GM19468 (cell line): ENCODE results near the gene IL1F10.

ENCODE experiments used
- ATAC-seq: cut with Tn5 transposase; IDR thresholded peaks from one replicate; pipeline ENCODE4 v1.9.1; 2021; ENCODE audit warnings: mild to moderate bottlenecking, moderate library complexity, moderate number of reproducible peaks; ENCODE audit not compliant: unreplicated experiment; ENCODE audit errors: extremely low read depth

Gene IL1F10

DNA sequence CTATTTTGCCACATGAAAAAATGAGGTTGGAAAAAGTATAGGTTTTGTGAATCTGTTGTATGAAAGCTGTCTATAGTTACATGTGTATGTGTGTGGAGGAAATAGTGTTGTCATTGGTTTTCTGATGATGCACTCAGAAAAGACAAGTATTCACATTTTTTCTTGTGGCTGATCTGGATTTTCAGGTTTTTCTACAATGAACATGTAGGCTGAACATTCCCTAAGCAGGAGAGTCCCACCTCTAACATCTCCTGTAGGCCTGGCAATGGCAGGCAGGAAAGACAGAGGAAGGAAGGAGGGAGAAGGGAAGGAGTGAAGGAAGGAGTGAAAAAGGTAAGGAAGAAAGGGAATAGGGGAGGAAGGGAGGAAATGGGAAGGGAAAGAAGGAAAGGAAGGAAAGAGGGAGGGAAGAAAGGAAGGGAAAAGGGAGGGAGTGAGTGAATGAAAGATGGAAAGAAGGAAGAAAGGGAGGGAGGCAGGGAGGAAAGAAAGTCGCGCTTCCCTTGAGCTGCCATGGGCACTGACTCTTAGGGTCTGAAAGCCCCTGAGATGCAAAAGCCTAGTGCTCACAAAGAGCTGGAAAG lies 9.3 kb upstream of the IL1F10 start:
- ATAC-seq = no peak

DNA sequence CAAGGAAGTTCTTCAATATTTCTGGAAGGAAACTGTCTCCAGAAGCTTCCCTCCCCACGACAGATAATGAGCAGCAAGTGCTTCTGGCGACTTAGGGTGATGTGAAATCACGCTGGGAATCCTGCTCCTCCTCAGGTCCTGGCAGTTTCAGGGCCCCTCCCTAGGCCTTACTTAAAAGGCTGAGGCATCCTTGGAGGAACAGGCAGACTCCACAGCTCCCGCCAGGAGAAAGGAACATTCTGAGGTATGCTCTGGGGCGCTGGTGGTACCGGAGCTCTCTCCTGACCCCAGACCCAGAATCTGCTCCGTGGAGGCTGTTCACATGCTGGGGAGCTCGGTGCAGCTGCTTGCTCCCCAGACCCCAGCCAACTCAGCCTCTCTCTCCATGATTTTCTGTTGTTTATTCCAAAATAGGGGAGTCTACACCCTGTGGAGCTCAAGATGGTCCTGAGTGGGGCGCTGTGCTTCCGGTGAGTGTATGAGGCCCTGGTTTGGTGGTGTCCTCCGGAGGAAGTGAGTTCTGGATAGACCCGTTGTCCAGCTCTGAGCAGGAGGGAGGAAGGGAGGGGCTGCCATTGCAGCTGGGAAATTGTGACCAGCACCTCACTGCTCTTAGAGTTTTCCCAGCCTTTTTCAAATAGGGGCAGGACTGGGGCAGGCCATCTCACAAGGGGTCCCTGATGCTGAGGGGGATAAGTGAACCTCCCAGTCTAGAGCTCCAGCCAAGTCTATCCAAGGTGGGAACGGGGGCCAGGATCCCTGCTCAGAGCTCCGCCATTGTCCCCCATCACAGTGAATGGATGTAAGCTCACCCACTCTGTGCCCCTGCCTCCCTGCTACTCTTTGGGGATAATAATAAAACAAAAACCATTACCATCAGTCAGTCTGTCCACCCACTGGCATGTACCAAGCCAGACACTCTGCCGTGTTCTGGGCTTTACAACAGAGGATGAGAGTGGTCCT lies 8.5 kb upstream of the IL1F10 start, which contains the start of gene IL36RN:
Gene IL36RN (plus strand): TSS at position 201 of the 963 bp plus-strand sequence. CDS start 241 bp downstream, at position 442.
- no peak for ATAC-seq

DNA sequence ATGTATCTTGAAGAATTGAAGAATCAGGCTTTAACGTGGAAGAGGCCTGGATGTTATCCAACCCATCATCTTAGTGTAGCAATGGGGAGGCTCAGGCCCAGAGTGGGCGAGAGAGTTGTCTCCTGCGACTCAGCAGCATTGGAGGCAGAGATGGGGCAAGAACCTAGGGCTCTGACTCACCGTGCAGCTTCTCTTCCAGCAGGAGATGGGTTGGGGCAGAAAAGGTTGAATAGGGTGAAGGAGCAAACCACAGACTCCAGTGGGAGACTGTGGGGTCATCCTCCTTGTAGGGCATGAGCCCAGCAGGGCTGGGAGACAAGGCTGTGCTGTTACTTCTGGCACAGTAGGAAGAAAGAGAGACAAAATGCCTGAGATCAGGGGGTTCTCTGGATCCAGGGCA lies 7.4 kb upstream of the IL1F10 start:
- no peak for ATAC-seq

DNA sequence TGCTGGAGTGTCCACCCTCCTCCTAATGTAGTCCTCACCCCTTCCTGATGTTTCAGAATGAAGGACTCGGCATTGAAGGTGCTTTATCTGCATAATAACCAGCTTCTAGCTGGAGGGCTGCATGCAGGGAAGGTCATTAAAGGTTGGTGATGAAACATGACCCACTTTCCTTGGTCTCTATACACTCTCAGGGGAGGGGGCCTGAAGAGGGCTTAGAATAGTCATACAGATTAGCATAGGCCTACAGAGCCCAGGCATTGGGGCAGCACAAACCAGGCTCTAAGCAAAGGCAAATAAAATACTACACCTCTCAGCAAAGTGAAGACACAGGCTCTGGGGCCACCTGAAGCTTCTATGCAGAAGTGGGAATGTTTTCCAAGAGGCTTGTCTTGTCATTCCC lies 7.0 kb upstream of the IL1F10 start:
- ATAC-seq = no peak

DNA sequence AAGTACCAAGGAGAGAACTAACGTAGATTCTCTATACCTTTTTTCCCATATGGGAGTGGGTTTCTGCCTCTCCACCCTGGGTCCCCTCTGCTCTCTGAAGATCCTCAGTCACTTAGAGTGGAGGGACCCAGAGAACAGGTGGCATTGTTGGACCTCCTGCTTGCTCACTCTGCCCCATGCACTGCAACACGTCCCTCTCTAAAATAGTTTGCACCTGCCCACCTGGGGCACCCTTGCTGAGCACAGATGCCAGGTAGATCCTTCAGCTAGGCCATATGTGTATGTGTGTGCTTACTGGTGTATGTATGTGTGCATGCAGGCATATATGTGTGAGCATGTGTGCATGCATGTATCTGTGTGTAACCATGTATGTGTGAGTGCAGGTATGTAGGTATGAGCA lies 6.5 kb upstream of the IL1F10 start:
- no peak for ATAC-seq

DNA sequence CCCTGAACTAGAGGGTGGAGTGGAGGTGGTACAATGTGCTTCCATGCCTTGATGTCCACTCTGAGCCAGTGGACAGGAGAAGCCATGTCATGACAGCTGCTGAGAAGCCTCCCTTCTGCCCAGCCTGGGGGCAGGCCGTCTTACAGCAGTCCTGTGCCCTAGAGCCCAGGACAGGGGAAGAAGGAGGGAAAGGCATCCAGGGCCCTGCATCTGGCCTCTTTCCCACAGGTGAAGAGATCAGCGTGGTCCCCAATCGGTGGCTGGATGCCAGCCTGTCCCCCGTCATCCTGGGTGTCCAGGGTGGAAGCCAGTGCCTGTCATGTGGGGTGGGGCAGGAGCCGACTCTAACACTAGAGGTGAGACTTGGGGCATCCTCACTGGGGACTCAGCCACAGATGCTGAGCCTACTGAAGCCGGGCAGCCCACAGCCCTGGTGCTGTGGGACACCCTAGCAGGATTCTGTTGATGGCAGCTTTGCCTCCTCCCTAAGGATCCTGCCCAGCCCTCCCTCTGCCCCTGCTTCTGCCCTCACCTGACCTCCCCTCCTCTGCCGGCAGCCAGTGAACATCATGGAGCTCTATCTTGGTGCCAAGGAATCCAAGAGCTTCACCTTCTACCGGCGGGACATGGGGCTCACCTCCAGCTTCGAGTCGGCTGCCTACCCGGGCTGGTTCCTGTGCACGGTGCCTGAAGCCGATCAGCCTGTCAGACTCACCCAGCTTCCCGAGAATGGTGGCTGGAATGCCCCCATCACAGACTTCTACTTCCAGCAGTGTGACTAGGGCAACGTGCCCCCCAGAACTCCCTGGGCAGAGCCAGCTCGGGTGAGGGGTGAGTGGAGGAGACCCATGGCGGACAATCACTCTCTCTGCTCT lies 5.6 kb upstream of the IL1F10 start:
- ATAC-seq = no peak

DNA sequence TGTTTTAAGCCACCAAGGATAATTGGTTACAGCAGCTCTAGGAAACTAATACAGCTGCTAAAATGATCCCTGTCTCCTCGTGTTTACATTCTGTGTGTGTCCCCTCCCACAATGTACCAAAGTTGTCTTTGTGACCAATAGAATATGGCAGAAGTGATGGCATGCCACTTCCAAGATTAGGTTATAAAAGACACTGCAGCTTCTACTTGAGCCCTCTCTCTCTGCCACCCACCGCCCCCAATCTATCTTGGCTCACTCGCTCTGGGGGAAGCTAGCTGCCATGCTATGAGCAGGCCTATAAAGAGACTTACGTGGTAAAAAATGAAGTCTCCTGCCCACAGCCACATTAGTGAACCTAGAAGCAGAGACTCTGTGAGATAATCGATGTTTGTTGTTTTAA lies 3.5 kb upstream of the IL1F10 start:
- ATAC-seq = no peak

DNA sequence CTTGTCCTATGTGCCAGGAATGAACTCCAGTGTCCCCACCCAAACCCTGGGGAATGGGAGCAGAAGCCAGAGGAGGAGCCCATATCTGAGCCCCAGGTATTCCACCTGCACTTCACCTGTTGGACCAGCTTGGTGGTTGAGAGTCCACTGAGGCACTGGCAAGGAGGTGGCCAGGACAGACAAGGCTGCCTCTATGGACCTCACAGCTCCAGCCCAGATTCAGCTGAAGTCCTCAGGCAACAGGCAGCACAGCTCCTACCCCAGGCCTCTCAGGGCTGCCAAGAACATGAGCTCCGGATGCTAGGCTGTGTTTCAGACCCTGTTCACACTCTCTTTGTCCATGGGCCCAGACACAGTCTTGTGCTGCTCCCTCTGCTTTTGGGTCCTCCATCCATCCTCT lies 2.9 kb upstream of the IL1F10 start:
- ATAC-seq = no peak

DNA sequence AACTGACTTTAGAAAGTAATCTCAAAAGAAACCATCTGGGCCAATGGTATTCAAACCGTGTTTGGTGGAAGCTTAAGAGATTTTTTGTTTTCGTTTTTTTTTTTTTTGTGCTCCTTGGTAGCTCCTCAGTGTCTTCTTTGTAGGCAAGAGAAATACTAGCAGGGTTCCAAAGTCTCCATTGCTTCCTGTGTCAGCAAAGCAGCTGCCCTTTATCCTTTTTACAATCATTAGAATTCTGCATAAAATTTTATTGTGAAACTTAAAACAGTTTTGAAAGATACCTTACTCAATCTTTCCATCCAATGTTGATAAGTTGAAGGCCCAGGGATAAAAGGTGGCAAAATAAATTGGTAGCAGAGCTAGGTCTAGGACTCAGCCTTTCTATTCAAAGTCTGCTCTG lies 479 bp downstream of the IL1F10 start:
- no peak for ATAC-seq

DNA sequence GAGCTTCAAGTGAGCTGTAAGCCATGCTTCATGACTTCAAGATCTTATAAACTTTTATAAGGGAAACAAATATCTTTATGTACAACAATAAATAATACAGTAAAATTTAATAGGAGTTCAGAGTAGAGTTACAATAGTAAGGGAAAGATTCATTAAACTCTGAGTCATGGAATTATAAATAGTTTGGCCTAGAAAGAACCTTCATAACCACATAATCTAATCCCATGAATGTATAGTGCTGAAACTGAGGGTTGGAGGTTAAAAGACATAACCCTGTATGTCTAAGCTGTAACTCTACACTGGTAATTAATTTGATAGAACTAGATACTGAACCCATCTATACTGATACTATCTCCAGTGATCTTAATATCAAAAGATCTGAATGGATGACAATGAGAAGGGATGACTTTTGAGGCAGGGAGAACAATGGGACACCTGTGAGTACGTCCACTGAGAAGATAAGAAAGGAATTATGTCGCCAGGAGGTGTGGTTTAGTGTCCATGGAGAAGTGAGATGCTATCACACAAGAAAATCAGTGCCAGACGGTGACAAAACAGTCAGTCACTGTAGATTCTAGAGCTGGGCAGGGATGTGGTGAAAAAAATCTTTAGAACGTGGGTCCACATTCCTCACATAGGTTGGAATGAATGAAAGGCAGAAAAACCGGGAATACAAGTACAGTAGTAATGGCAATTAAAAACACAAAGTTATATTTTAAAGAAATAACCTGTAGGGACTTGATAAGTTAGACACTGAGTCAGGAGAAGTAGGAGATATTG lies 1.1 kb downstream of the IL1F10 start:
- no peak for ATAC-seq

DNA sequence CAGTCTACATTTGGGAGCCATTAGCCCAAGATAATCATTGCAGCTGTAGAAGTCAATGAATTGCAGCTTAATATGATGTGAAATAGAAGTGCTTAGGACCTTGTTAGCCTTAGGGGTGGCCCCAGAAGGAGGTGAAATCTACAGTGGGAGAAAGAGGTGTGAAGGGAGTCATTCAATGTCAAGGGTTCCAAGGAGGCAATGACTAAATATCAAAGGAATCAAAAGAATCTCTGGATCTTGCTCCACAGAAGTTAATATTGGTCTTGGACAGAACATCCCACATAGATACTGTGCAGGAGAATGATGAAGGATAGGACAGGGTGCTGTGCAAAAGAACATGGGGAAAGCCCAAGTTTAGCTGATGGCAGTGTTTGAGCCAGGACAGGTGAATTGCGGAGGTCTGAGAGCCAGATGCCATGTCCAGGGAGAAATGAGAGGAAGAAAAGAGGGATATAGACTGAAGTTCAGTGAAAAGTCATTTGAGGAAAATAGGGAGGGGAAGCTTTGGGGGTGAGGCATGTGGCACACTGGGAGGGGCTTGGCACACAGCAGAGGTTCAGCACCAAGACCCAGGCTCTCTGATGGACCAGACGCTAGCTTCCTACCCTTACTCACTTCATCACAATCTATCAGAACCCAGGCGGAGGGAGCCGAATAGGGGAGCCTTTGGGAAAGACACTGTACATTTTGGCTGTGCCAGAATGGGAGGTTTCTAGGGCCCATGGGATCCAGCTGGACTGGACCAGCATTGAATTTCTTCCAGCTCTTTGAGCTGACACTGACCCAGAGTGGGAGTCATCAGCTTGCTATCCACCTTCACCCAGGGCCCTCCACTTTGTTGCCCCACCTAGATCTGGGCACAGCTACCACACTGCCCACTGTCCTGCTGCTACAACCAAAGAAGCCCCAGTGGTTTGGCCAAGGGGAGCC lies 2.2 kb downstream of the IL1F10 start:
- ATAC-seq = no peak

DNA sequence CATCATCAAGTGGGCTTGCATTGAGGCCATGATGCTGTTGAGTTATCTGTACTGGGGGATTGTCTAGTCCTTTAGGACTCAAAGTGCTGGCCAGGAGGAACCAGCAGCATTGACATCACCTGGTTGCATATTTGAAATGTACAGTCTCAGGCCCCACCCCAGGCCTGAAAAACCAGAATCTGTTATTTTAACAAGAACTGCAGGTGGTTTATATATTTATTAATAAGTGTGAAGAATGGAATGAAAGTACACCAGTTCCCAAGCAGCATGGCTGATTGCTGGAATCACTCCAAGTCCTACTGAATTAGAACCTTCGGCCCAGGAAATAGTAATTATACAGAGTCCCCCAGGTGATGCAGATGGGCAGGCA lies 2.8 kb downstream of the IL1F10 start:
- no peak for ATAC-seq

DNA sequence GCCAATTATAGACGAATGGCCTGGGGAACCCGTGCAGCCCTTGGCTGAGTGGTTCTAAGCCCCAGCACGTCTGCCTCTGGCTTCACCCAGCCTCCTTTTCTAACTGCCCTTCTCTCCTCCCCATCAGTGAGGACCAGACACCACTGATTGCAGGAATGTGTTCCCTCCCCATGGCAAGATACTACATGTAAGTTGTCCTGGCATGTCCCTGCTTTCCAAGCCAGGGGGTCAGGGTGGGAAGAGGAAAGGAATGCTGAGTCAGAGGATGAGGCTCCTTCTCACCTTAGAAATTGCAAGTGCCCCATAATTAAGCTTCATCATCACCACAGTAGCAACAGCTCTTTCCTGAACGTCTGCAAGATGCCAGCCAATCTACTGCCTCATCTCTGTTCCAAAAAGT lies 4.8 kb downstream of the IL1F10 start:
- no peak for ATAC-seq

DNA sequence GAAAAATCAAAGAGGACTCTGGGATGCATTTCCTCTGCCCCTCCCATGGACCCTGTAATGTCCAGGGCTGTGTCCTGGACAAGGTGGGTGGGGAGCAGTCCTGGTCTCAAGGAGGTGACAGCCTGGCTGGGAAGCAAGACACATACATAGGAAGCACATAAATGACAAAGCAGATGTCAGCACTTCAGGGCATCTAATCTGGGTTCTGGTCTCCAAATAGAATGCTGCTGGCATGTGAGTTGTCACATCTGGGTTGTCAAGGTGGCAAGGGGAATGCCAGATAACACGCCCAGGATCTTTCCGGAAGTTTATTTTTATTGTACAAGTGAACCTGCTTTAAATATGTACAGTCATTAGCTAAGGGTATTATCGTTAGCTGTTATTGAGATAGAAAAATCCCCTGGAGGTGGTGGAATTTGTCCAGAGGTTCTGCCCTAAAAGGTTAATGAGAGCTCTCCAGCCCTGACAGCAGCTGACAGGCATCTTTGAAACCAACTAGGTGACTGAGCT lies 5.6 kb downstream of the IL1F10 start:
- no peak for ATAC-seq

DNA sequence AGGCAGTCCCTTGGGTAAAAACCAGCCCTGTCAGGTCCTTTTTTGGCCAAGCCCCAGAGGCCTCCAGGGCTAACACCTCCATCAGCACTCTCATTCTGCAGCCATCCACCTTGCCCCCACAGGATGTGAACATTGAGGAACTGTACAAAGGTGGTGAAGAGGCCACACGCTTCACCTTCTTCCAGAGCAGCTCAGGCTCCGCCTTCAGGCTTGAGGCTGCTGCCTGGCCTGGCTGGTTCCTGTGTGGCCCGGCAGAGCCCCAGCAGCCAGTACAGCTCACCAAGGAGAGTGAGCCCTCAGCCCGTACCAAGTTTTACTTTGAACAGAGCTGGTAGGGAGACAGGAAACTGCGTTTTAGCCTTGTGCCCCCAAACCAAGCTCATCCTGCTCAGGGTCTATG lies 7.3 kb downstream of the IL1F10 start:
- no peak for ATAC-seq

DNA sequence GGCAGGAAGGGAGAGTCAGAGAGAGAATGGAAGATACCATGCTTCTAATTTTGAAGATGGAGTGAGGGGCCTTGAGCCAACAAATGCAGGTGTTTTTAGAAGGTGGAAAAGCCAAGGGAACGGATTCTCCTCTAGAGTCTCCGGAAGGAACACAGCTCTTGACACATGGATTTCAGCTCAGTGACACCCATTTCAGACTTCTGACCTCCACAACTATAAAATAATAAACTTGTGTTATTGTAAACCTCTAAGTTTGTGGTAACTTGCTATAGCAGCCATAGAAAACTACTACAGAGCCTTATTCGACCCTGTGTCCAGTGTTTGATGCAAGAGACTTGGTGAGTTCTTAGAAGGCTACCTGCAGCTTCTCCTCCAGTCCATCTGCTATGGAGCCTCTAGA lies 7.8 kb downstream of the IL1F10 start:
- no peak for ATAC-seq

DNA sequence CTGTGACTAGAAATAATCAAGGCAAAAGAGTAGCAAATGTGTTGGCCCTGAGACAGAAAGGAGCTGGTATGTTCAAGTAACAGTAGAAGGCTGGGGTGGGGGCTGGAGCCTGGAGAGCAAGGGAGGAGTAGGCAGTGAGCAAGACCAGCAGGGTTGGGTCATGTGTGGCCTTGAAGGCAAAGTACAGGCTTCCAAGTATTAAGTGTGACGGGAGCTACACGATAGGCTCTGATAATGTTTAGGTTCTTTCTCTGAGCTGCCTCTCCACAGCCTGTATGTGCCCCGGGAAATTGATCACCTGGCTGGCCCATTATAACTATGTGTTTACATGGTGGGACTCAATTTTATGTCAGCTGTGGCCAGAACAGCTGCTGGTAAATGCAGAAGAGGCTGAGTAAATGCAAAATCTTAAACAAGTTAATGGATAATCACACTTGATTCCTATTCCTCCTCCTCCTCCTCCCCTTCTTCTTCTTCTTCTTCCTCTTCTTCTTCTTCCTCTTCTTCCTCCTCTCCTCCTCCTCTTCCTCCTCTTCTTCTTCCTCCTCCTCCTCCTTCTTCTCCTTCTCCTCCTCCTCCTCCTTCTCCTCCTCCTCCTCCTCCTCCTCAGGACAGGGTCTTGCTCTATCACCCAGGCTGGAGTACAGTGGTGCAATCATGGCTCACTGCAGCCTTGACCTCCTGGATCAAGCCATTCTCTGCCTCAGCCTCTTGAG lies 9.3 kb downstream of the IL1F10 start:
- ATAC-seq = no peak

DNA sequence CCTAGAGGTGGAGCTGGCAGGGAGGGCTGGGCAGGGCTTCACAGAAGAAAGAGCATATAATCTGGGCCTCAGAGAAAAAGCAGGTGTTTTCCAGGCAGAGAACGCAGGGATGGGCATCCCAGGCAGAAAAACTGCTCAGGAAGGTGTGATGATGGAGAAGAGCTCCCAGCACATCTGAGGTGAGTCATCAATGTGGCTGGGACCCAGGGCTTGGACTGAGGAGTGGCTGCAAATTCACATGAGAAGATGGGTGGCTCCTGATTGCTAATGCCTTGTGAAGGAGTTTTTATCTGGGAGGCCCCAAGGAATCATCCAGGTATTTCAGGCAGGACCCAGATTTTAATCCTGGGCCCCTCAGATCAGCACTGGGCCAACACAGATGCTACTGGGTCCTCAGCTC lies 10.2 kb downstream of the IL1F10 start:
- no peak for ATAC-seq
